Nasal cavity respiratory epithelium epithelial cell of viscerocranial mucosa (primary cell): ENCODE results near the gene KCNQ1OT1. TPM values are rescaled to one million over a fixed set of nuclear protein-coding genes. Genes with fewer than 3 reads are reported as not detected.

Experiments
- total RNA-seq: library from RNA; depleted of rRNA; stranded (reverse); fragments of >200 nt; gene quantifications from 2 replicates; pipeline ENCODE4 v1.2.3, GENCODE V29; 2014

KCNQ1OT1 gene
- 0.34 and 0.93 TPM in 2 replicates for total RNA-seq

GRCh38 chr11:2699531-2700414, at the start of gene KCNQ1OT1:
KCNQ1OT1 (minus strand) TSS chr11:2699994.

Other genes starting within 250 kb of the KCNQ1OT1 start
- 3.4 and 10.3 TPM in 2 replicates for gene CDKN1C, start 185.8 kb upstream of the KCNQ1OT1 start, total RNA-seq
- 9.9 and 22.9 TPM in 2 replicates for gene PHLDA2, start 229.4 kb upstream of the KCNQ1OT1 start, total RNA-seq